HG02610 (cell line): ENCODE measurements around the gene PCSK6.
"Not testable (repeated sequence)": the region's sequence is repeated elsewhere in the genome, so short reads cannot be mapped to it uniquely, and the experiment has no call there.

Experiments used
- ATAC-seq: cut with Tn5 transposase; IDR thresholded peaks from one replicate; pipeline ENCODE4 v1.9.1; 2021; ENCODE audit warnings: mild to moderate bottlenecking, moderate library complexity; ENCODE audit not compliant: unreplicated experiment

PCSK6 gene

DNA sequence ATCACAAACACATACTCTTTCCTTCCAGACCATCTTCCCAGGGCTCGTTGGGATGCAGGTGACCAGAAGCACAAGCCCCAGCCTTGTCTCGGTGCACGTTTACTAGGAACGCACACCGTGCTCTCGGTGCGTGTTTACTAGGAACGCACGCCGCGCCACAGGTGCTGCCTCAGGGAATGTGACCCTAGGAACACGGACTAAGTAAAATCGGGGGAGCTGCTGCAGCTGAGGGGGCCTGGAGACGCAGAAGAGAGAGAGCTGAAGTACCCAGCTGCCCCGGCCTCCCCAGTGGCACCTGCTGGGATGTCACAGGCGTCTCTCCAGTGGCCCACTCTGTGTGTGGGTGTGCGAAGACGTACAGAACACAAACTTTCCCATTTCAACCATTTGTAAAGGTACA, 103.5 kb downstream of the PCSK6 start:
- ATAC-seq = no peak

- ATAC-seq = no peak
These were observed 105.2 kb downstream of the PCSK6 start for GRCh38 chr15:101384276-101384675.

- ATAC-seq = no peak
These were observed 107.0 kb downstream of the PCSK6 start for GRCh38 chr15:101382544-101382943.

- ATAC-seq = no peak
These were observed 107.8 kb downstream of the PCSK6 start for GRCh38 chr15:101381671-101382212.

DNA sequence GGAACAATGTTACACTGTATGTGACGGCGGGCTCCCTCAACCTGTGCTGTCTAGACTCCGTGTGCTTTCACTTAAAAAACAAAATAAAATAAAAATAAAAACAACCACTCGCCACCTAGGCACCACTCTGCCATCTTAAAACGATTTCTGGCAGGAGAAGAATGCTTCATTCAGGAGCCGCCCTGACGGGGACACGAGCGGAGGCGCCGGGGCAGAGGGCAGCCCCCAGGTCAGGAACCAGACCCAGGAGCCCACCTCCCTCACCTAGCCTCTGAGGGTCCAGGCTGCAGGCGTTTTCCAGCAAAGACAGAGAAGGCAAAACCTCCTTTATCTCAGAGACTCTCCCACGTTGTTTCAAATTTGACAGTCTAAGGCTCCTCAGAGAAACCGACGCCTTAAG, 109.4 kb downstream of the PCSK6 start:
- no peak for ATAC-seq

DNA sequence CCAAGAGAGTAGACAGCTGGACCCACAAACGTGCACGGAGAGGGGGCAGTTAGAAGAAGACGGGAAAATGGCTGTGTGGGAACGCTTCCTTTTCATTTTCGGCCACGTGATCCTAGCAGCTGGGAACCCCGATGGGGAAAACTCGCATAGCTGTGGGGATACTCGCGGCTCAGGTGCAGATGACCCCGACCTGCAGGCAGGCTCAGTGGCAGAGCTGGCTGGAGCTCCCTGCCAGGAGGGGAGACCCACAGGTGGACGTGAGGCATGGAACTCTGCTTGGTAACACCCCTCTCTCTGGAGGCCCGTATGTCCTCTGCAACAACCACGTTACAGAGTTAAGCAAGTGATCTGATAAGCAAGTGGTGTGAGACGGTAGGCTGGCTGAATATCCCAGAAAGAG, 109.9 kb downstream of the PCSK6 start:
- no peak for ATAC-seq

- ATAC-seq = no peak
These were observed 110.6 kb downstream of the PCSK6 start for GRCh38 chr15:101378879-101379278.

GRCh38 chr15:101378171-101378755, 111.2 kb downstream of the PCSK6 start:
- ATAC-seq = no peak

- ATAC-seq = no peak
These were observed 112.7 kb downstream of the PCSK6 start for GRCh38 chr15:101376615-101377395.

- ATAC-seq = not testable (repeated sequence)
These were observed 114.5 kb downstream of the PCSK6 start for GRCh38 chr15:101375006-101375405.

DNA sequence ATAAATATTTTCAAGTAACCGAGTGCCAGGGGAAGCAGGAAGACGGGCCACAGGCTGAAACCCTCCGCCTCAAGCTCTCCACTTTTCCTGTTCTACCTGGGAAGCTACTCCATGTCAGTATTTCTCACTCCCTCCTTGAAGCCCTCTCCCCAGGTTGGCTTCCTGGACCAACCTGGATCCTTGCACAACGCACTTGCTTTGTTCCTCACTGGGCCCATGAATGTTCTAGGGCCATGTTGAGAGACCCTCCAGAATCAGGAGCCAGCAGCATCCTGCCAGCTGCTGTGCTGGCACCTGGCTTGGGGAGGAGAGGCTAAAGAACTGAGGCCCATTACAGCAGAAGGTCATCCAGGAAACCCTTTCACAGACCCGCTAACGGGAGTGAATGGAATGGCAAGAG, 115.2 kb downstream of the PCSK6 start:
- ATAC-seq = no peak

GRCh38 chr15:101373577-101373976, 115.9 kb downstream of the PCSK6 start:
- ATAC-seq = no peak

GRCh38 chr15:101372960-101373525, 116.5 kb downstream of the PCSK6 start:
- ATAC-seq = no peak

DNA sequence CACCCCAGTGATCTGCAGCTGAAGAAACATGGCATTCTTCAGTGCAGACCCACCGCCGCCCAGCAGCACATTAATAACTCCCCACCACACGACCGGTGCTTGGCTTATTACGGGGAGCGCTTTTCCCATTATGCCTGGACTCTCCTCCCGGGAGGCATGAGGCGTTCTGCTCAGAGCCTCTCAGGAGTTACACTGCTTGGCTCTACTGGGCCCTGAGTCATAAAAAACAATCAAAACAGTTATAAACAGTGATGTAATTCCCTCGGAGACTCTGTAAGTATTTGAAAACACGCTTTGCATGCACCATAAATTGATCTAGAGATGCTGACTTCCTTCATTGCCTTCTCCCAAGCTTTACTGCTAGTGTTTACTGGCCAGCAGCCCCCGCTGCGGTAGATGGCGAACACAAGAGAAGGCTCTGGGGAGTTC, 117.3 kb downstream of the PCSK6 start:
- ATAC-seq = no peak

- no peak for ATAC-seq
These were observed 118.0 kb downstream of the PCSK6 start for GRCh38 chr15:101371519-101371918.

DNA sequence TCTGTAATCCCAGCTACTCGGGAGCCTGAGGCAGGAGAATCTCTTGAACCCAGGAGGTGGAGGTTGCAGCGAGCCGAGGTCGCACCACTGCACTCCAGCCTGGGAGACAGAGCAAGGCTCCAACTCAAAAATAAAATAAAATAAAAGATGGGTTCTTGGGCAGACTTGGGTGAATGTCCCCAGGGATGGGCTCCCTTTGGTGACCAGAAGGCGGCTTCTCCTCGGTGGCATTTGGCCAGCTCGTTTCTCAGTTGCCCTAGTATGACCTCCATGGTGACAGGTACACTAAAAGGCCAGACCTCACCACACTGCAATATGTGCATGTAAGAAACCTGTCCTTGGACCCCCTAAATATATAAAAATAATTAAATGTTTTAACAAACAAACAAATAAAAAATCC, 118.4 kb downstream of the PCSK6 start:
- ATAC-seq = no peak

DNA sequence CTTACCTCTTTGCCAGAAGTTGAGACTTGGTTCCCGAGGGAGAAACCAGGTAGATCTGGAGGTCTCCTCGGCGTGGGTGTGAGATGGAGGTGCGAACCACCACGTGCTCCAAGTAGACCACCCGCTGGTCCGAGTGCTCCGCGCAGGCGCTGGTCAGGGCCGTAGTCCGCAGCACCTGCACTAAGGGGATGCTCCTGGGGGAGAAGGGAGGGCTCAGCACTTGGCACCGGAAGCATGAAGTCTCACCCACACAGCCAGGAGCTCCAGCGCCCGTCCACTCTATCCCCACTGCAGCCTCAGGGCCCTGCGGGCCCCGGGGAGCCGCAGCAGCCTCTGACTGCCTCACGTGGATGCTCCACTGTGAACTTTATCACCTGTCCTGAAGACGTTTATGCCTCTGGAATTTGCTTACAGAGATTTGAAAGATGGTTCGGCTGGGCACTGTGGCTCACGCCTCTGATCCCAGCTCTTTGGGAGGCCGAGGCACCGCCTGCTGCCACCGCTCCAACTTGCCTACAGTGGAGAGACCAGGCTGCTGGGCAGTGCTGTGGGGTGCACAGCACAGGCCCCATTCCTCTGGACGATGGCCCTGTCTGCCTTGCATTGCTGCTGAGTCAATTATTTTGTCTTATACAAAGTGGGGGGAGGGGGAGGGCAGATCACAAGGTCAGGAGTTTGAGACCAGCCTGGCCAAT, 119.0 kb downstream of the PCSK6 start:
- no peak for ATAC-seq

- no peak for ATAC-seq
These were observed 119.8 kb downstream of the PCSK6 start for GRCh38 chr15:101369676-101370075.

GRCh38 chr15:101368861-101369642, 120.5 kb downstream of the PCSK6 start:
- ATAC-seq = no peak

- no peak for ATAC-seq
These were observed 121.3 kb downstream of the PCSK6 start for GRCh38 chr15:101368086-101368780.
